Measurements from ENCODE around the gene ACOT12.
A peak's percentile ranks its signal among the peaks of the same experiment; 100 is the strongest.
"Not testable (repeated sequence)": the region's sequence is repeated elsewhere in the genome, so short reads cannot be mapped to it uniquely, and the experiment has no call there.

ACOT12 gene

DNA sequence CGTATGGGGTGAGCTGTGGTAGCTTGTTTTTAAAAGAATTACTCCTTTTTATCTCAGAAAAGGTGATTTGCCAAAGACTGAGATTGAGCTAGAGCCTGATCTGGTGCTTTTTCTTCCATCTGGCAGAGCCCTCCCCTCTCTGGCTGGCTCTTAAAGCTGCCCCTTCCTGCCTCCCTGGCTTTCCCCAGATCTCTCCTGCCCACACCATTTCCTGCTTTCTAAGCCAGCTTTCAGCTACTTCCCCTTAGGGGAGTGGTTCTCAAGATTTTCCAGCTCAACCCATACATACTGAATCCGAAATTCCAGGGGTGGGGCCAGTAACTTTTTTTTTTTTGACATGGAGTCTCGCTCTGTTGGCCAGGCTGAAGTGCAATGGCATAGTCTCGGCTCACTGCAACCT lies 4.8 kb upstream of the ACOT12 start:
- DNase-seq = no peak

DNA sequence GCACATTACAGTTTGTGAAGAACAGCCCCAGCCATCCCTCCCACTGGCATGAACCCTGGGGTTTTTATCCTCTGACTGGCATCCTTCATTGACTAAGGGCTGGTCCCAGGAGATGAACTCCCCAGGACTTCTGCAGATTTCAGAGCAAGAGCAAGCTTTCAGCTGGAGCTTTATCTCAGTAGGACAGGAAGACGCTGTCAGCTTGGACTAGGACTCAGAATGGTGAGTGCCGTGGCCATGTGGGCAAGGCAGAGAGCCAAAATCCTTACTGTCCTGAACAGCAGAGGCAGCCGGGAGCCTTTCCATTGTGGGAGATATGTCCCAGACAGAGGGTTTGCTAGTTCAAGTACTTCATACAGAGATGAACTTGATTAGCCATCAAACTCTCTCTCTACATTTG lies 3.2 kb upstream of the ACOT12 start:
- DNase-seq = peak; percentile 22

DNA sequence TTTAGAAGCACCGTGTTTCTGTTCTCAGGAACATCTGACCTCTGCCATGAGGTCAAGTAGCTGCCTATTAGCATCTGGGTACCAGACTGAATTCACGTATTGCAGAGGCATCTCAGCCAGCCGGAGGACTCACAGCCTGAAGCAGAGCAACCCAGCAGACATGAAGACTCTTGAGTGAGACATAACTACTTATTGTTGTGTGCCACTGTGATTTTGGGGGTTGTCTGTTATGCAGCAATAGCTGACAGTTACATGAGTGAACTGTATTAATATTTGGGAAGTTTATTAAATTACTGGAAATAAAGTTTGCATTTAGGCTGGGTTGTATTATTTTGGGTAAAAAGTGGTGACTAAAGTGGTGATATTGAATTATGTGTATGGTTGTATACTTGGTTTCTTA lies 1.3 kb upstream of the ACOT12 start:
- DNase-seq = no peak

DNA sequence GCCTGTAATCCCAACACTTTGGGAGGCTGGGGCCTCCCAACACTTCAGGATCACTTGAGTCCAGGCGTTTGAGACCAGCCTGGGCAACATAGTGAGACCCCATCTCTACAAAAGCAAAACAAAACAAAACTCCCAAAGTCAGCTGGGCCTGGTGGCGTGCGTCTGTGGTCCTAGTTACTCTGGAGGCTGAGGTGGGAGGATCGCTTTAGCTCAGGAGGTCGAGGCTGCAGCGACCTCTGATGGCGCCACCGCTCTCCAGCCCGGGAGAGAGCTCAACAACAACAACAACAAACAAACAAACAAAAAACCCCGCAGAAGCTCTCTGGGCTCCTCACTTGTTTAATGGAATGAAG lies 528 bp downstream of the ACOT12 start:
- no peak for DNase-seq

DNA sequence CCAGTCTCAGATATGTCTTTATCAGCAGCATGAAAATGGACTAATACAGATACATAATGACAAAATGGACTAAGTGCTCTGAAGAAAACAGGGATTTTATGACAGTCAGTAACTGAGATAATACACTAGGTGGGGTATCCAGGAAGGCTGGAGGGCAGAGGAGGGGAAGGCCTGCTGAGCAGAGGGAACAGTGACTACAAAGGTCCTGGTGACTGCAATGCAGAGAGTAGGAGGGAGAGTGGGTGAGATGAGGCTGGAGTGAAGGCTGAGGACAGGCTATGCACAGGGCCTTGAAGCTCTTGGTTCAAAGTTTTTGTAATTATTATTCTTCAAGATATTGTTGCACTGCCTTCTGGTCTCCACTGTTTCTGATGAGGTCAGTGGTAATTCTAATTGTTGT lies 4.9 kb downstream of the ACOT12 start:
- DNase-seq = no peak

DNA sequence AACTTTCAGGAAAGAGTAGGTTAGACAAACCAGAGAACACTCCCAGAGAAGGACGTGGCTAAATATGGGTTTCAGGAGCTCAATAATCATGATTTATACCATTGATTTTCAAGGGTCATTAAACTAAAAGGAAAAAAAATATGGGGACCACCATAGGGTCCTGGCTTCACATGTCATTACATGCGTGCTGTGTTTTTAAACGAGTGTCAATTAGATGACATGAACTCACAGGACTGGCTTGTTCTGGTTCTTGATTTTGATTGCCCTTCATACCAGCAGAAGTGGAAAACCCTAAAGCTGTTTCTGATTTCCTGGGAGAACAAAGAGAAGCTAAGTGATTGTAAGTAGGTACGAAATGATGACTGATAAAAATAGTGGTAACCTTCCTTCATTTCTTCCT lies 5.8 kb downstream of the ACOT12 start:
- no peak for DNase-seq

DNA sequence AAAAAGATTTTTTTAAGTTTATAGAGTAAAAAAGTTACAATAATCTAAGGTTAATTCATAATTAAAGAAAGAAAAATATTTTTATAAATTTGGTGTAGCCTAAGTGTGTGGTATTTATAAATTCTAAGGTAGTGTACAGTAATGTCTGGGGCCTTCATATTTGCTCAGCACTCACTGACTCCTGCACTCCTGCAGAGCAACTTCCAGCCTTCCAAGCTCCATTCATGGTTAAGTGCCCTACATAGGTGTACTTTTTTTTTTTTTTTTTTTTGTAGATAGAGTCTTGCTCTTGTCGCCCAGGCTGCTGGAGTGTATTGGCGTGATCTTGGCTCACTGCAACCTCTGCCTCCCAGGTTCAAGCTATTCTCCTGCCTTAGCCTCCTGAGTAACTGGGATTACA lies 10.1 kb downstream of the ACOT12 start:
- no peak for DNase-seq

DNA sequence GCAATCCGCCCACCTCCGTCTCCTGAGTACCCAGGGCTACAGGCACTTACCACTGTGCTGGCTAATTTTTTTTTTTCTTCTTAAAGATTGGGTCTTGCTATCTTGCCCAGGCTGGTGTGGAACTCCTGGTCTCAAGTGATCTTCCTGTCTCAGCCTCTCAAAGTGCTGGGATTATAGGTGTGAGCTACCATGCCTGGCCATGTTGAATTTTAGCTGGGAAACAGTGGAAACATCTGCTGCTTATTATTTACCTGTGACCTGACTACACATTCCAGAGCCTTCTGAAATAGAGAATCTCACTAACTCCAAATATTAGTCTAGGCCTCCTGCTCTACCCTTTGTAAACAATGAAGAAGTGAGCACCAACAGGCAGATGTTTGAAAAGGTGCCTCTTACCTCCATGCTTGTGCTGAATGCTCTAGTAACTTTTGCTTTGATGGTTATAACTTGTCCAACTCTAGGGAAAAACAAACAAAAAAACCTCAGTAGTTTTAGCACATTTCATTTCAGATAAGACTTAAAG lies 22.5 kb downstream of the ACOT12 start:
- DNase-seq = no peak

DNA sequence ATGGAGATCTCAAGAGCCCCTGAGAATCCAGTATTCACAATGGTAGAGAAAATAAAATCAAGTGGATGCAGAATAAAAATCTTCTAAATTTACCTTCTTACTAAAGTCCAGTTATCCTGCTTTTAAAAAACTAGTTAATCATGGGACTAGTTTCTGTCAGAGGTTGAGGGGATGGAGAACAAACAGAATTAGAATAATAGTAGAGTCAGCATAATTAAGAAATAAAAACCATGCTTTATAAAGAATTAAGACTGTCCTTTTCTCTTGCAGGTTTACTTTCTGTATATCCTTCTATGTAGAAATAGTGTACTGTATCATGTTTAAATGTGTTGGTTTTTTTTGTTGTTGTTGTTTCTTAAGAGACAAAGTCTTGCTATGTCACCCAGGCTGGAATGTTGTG lies 23.0 kb downstream of the ACOT12 start:
- DNase-seq = no peak

DNA sequence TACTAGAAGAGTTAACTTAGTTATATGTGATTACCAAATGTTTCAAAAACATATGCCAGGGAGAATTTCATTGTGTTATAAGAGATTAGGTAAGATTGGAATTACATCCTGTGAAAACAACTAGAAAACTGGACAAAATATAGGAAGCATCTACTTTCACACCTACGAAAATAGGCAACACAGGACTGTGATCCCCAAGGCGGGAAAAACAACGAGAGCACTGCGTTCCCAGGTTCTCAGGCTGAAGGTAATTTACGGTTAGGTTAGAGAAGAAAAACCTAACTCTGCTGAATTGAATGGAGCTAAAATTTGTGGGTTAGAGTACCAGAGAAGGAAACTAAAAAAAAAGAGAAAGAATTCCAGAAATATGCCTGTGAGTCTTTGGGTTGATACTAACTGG lies 28.4 kb downstream of the ACOT12 start:
- DNase-seq = no peak

DNA sequence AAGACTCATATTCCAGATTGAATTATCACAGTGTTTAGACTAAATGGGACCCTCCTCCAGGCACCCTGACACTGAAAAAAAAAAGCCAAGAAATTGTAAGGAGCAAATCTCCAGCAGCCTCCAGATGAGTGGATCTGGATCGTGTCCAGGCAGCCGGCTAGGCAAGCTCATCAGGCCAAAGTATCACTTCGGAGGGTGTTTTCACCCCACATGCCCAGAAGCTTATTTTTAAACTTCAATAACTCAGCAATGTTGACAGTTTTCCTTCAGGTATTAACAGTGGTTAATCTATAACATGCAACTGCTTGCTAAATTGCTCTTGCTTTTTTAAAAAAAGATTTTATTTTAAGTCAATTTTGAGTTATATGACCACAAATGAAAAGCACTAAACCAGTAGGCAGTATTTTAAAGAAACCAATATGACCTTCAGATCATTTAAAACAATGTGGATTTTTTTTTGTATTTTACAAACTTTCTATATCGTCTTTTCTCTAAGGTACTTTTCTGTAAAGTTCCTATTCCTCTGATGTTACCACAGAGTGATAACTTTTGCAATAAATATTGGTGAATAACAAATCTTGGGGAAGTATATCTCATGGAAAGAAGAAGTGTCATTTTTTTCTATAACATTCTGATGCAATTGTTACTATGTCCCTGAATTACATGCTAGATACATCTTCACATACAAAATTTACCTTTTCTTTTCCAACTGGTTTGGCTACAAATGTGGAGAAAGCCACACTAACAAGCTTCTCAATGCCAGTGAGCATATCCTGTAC lies 30.7 kb downstream of the ACOT12 start:
- no peak for DNase-seq

DNA sequence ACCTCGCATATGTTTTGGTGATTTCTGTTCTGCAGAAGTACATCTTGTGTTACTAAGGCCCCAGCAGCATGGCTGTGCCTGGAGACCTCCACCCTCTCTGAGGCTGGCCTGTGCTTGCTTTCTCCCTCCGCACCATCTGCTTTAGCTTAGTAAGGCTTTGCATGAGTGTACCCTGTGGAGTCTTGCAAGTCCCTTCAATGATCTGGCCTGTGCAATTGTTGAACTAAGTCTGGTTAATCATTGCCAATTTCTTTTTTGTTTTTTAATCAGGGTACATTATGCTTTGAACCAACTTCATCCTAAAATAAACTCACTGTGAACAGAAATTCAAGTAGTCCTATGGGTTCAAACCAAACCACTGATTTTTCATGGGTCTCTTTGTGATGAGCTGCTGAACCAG lies 32.3 kb downstream of the ACOT12 start:
- no peak for DNase-seq

DNA sequence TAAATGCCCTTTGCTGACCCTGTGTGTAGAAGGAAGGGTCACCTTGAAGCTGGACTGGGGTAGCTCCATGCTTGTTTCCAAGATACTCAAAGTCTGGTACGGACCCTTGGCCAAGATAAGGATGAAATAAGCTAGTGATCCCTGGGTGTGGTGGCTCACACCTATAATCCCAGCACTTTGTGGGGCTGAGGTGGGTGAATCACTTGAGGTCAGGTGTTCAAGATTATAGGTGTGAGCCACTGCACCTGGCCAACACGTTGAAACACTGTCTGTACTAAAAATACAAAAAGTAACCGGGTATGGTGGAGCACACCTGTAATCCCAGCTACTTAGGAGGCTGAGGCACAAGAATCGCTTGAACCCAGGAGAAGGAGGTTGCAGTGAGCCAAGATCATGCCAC lies 33.3 kb downstream of the ACOT12 start:
- no peak for DNase-seq

DNA sequence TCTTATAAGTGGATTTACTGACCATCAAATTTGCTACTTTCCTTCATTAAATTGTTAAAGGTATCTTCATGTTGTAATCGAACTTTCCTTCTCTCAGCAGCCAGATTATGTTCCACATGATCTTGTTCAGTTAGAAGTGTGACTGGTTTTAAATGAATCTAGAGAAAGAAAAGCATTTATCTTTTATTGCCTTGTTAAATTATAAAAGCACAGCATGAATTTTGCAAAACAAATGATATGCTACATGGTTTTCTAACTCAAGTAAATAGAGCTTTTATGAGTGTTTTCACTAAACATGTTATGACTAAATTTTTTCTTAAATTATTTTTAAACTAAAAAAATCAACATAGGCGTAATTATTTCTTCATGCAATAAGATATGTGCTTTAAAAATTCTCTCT lies 34.1 kb downstream of the ACOT12 start:
- no peak for DNase-seq

DNA sequence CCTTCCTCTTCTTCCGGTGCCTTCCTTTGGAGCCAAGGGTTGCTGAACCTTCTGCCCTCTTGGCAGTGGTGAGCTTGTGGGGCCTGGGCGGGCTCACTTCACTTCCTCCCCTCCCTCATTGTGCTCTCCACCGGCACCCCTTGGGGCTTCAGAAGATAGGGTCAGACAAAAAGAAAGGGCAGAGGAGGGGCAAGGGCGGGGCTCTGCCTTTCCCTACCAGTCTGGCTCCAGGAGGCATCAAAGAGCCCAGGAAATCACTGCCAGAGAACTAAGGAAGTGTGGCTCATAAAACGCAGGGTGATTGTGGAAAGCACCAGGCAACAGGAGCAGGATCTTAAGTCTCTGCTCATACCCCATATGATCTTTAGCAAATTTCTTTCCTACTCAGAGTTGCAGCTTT lies 34.8 kb downstream of the ACOT12 start:
- no peak for DNase-seq

DNA sequence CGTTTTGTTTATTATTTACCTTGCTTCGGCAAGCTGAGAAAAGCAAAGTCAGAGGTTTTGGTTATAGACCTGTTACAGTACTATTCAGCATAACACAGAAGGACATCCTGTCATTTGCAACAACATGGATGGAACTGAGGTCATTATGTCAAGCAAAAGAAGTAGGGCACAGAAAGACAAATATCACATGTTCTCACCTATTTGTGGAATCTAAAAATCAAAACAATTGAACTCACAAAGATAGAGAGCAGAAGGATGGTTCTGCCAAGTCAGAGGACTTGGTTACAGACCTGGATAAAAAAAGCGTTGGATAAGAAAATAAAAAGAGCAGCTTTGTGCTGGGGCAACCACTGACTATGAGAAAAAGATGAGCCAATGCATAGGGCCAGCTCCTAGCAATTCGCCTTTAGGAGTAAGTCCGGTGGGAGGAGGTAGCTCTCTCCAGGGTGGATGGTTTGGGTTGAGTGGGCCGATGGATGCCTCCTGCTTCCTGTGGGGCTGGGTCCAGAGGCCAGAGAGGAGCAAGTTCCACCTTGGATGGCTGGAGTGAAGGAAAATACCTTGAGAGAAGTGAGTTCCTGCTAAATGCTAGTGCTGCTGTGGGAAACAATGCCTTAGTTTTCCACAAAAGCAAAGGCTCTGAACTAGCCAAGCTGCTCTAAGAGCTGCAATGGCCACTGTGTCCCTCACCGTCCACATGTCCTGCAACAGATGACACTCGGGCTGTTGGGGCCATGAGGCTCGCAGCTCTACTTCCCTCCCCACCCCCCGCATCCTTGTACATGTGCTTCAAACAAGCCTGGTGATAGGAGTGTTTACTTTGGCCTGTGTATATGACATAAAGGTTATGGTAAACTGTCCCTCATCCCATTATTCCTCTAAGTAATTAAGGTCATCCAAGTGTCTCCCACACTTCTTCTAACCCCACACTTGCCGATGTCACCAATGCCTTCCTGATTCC lies 38.4 kb downstream of the ACOT12 start:
- DNase-seq = no peak

DNA sequence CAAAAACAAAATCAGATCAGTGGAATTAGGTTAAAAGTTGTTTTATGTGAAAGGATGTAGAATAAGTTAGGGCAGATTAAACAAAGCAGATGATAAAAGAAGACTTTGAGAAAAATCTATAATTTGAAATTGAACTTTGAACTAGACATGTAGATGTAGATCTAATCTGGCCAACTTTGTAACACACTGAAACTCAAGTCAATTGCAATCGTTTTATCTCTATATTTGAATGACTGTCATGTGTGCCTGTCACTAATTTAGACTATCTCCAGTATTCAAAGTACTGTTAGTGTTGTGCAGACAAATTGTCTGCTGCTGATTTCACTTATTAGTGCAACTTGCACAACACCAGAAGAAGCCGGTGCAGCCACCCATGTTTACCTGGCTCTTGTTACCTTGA lies 39.8 kb downstream of the ACOT12 start:
- DNase-seq = no peak

DNA sequence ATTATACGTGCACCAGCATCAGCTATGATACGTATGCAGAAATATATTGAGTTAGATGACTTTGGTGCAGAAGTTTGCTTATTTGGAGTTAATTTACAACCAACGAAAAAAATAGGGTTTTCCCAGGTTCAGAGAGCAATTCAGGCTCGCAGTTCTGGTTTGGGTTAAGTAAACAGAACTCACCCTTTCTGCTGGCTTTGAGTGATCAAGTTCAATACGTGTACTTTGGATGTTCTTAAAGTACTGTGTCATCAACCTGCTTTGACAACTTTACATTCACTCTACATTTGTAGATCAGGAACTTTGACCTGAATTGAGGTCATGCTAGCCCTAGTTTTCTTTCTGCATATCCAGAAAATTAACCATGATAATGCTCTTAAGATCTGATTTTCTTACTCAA lies 40.7 kb downstream of the ACOT12 start:
- no peak for DNase-seq

DNA sequence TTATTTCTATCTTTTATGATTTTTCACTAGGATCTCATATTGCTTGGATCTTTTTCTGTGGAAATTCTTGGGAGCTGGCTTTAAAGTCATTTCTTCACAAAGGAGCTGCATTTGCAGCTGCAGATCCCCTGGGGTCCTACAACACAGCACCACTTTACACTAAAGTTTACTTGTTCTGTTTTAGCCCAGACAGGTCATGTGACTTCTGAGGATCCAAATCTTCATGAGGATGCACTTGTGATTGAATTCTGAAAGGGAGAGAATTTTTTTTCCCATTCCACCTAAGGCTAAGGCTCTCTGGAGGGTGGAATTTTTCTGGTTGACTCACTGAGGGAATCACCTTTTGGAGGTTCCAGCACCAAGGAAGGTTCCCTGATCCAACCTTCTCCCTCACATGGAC lies 43.4 kb downstream of the ACOT12 start:
- DNase-seq = no peak

DNA sequence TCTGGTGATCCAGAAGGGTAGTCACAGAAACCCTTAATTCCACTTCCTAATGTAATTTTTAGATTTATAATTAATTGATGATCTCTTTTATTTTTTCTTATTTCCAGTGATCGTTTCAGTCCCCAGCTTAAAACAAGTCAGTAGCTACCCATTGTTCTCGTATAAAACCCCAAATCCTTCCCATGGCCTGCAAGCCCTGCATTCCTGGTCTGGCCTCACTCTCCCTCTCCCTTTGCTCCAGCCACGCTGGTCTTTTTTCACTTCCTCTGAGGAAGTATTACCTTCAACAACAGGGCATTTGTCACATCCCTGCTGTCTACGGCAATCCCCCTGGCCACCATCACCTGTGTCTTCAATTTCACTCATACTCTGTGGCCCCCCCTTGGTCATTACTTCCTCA lies 44.8 kb downstream of the ACOT12 start:
- no peak for DNase-seq

DNA sequence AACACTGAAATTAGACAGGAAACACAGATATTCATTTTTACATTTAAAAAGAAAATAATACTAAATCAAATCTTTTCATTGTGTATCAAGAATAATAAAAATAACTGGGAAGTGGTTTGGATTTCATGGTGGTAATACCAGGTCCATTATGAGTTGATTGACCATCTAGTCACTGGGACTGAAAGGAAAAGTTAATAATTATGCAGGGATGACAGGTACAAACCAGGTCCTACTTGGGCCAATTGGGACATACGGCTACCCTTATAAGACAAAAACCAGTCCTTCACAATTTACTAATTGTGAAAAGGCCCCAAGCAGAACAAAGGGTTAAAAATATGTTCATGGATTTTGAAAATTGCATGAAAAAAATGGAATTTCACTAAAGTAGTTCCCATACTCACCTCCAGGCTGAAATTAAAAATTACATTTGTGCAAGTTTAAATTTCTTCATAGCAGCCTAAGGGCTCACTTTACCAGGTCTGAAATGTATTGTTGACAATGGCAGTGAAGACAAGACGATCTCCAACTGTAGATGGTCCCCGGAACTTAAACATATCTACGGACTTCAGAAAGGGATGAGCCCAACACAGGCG lies 48.4 kb downstream of the ACOT12 start:
- no peak for DNase-seq

DNA sequence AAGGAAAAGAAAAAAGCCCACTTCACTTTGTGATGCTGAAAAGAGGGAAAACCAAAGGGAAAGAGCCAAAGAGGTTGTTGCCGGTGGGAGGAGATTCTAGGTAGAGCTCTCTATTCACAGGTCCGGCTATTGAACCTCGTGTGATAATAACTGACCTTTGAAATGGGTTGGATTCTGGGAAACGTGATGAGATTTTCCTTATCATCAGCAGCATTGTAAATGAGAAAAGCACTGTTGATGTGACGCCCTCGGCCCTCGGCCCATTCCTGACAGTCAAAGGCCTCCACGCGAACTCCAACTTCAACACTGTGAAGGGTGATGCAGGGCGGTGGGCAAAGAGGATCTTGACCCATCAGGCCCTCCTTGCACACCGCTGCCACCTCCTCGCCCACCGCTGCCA lies 49.2 kb downstream of the ACOT12 start:
- no peak for DNase-seq

DNA sequence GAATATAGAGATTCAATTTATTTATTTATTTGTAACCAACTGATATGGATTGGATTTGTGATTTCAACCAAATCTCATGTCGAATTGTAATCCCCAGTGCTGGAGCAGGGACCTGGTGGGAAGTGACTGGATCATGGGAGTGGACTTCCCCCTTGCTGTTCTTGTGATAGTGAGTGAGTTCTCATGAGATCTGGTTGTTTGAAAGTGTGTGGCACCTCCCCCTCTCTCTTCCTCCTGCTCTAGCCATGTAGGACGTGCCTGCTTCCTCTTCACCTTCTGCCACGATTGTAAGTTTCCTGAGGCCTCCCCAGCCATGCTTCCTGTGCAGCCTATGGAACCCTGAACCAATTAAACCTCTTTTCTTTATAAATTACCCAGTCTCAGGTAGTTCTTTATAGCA lies 55.7 kb downstream of the ACOT12 start:
- not testable (repeated sequence) for DNase-seq

DNA sequence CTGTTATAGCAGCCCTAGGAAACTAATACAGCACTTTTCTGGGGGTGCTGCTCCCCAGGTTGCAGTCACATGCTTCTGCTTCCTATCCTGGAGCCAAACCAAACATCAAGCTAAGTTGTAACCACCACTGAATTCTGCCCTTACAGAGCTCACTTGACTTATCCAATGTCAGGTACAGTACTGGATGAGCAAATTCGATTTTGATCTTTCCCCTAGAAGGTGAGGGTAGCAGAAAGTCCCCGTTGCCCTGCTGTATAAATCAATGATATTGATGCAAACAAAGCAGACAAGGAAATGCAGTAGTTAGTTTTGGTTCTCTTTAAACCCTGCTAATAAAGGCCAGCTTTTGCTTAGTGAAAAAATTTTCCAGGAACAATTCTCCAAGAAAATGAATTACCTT lies 56.1 kb downstream of the ACOT12 start:
- no peak for DNase-seq
